DMS153 (cell line): ENCODE measurements around the gene IFI27L1.
"Not testable (repeated sequence)": the region's sequence is repeated elsewhere in the genome, so short reads cannot be mapped to it uniquely, and the experiment has no call there.

ENCODE experiments used
- DNase-seq: peaks from one replicate; lab custom pipeline; 2025; lab: John Stamatoyannopoulos, UW

The IFI27L1 gene

GRCh38 chr14:94048691-94049624 is 32.2 kb upstream of the IFI27L1 start:
- peak; percentile 87 for DNase-seq

GRCh38 chr14:94049625-94050023 is 31.5 kb upstream of the IFI27L1 start:
- no peak for DNase-seq

- no peak for DNase-seq
Measured at GRCh38 chr14:94050231-94050880, 30.8 kb upstream of the IFI27L1 start.

GRCh38 chr14:94051115-94051514 is 30.0 kb upstream of the IFI27L1 start:
- no peak for DNase-seq

GRCh38 chr14:94051779-94052178 is 29.3 kb upstream of the IFI27L1 start:
- no peak for DNase-seq

GRCh38 chr14:94052199-94052598 is 28.9 kb upstream of the IFI27L1 start:
- peak; percentile 68 for DNase-seq

GRCh38 chr14:94052662-94053061 is 28.4 kb upstream of the IFI27L1 start:
- no peak for DNase-seq

- no peak for DNase-seq
Measured at GRCh38 chr14:94054401-94054800, 26.7 kb upstream of the IFI27L1 start.

GRCh38 chr14:94054936-94055335 is 26.2 kb upstream of the IFI27L1 start:
- DNase-seq, result no peak

GRCh38 chr14:94056579-94057308 is 24.4 kb upstream of the IFI27L1 start:
- DNase-seq, result no peak

GRCh38 chr14:94058128-94058673 is 22.9 kb upstream of the IFI27L1 start:
- no peak for DNase-seq

GRCh38 chr14:94058674-94059138 is 22.4 kb upstream of the IFI27L1 start:
- DNase-seq, result no peak

- DNase-seq, result no peak
Measured at GRCh38 chr14:94059998-94060397, 21.1 kb upstream of the IFI27L1 start.

GRCh38 chr14:94062344-94062940 is 18.7 kb upstream of the IFI27L1 start:
- no peak for DNase-seq

- peak; percentile 35 for DNase-seq
Measured at GRCh38 chr14:94066089-94066676, 14.9 kb upstream of the IFI27L1 start.

GRCh38 chr14:94072076-94072475 is 9.0 kb upstream of the IFI27L1 start:
- not testable (repeated sequence) for DNase-seq

GRCh38 chr14:94074534-94074933 is 6.6 kb upstream of the IFI27L1 start:
- no peak for DNase-seq

- no peak for DNase-seq
Measured at GRCh38 chr14:94075008-94075407, 6.1 kb upstream of the IFI27L1 start.

- DNase-seq, result no peak
Measured at GRCh38 chr14:94077111-94077821, 3.8 kb upstream of the IFI27L1 start.

- no peak for DNase-seq
Measured at GRCh38 chr14:94077823-94078222, 3.3 kb upstream of the IFI27L1 start.
